ENCODE measurements around the gene GPR153.

The GPR153 gene

DNA sequence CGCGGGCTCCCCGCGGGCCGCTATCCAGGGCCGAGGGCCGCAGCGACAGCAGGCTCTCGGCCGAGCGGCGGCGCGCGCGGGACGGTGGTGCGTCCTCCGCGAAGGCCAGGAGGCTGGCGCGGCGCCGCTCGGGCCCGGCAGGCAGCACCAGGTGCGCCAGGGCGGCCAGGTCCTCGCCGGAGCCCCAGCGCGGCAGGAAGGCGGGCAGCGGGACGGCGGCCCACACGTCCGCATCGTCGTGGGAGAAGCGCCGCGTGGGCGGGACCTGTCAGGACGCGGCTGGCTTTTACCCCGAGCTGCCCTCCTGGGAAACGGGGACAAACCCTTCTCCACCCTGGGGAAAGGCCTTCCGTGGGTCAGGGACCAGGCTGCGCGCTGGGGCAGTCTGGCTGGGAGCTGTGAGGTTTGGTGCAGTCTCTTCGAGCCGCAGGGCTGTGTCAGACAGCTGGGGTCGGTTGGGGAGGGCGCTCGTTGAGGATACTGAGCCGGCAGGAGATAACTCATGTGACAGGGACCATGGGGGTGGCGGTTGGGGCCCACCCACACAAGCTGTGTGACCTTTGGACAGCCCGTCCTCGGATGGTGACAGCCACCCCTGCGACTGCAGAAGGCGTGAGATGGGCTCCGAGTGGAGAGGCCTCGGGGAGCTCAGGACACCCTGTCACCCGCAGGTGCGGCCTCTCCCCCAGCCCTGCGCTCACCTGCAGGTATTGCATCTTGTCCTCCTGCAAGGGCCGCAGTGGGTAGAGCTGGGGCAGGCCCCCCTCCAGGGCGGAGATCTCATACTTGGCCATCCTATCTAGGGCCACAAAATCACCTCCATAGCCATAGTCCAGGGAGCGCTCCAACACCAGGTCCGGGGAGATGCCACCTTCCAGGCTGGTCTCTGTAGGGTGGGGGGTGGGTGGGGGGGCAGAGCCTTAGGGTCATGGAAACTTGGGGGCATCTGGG lies 10.9 kb downstream of the GPR153 start:
- DNase-seq, result no peak

DNA sequence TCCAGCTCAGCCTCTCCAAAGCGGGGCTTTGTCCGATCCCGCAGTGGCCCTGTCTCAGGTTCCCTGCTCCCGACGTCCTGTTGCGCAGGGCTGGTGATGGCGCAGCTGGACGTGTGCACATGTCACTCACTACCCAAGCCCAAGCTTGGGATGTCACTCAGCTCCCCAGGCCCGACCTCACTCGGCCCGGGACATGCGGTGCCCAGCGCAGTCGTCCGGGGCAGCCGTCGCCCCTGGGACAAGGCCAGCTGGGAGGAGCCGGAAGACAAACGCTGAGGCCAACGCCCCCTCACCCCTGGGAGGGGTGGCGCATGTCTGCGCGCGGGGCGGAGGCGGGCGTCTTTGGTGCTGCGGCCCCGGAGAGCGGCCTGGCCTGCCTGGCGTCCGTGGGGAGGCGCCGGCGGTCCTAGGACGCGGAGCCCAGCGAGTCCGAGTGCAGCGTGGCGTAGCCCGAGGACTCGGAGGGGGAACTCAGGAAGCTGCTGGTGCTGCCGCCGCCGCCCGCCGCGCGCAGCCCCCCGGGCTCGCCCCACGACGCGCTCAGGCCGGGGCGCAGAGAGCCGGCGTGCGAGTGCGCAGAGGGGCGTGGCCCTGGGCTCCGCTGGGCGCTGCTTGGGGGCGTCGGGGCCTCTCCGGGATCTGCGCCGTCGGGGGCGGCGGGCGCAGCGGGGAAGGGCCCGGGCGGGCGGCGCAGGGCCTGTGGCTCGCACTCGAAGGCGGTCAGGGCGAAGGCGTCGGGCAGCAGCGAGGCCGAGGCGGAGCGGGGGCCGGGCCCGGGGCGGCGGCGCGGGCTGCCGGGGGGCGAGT lies 11.8 kb downstream of the GPR153 start:
- no peak for DNase-seq

- no peak for DNase-seq
Observed at GRCh38 chr1:6248161-6248776, 12.6 kb downstream of the GPR153 start.

- no peak for DNase-seq
Observed at GRCh38 chr1:6247651-6248050, 13.2 kb downstream of the GPR153 start.

DNA sequence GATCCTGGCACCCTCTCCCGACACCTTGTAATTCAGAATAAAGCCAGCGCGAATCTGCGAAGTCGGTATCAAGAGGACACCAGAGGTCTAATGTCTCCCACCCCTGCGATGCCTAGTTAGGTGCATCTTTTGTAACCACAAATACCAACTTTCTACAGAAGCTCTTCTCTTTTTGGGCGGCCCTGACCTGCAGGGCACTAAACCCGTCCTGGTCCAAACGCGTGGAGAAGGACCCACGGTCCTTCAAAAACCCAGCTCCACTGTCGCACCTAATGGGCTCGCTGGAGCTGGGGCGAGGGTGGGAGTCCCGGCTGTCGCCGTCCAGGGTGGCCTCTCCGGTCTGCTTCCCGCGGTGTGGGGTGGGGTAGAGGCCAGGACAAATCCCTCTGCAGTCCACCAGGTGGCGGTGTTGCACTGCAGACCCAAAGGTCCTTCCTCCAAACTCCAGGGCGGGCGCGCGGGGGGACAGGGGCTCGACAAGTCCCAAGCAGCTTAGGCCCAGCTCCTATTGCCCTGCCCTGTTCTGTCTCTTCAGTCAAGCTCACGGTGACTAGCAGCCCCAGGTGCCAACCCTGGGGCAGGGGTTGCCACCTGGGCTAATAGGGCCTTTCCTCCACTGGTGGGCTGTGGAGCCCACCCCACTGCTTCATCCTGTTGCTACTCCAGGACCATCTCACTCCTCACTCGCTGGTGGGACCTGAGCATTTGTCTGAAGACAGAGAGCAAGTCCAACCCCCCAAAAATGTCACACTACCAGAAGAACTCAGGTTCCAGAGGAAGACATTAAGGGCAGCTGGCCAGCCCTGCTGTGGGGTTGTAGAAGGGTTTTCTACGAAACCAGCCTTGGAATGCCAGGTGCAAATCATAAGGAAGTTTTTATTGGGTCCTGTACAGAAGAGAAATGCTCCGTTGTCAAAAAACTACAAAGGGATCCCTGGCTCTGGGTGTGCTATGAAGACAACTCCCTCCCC lies 14.1 kb downstream of the GPR153 start:
- DNase-seq, result peak in 52 of 56 donors; percentile 13 to 84 (median 50)

DNA sequence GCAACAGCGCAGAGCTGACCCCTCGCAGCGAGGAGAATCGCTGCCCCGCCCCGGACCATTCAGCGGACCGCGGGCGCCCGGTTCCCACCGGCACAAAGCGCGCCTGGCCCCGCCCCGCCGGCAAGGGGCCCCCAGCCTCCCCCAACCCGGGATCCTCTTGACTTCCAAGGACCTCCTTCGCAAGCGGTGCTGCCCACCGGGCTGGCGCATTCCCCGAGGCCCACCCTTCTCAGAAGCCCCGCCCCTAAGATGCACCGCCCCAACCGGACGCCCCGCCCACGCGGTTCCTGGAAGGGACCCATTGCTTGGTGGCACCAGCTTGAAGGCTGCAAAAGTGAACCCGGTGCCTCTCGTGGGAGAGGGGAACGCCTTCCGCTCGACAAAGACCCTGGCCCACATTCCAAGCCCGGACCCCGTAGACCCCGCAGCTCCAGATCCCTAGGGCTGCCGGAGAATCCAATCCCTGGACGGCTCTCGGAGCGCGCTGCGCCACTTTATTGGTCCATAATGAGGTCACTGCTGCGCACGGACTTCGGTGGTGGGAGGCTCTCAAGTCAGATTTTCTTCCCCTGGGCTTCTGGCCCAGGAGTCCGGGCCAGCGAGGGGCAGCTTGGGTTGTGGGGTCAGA lies 14.9 kb downstream of the GPR153 start:
- DNase-seq, result peak in 1 of 56 donors; percentile 53

DNA sequence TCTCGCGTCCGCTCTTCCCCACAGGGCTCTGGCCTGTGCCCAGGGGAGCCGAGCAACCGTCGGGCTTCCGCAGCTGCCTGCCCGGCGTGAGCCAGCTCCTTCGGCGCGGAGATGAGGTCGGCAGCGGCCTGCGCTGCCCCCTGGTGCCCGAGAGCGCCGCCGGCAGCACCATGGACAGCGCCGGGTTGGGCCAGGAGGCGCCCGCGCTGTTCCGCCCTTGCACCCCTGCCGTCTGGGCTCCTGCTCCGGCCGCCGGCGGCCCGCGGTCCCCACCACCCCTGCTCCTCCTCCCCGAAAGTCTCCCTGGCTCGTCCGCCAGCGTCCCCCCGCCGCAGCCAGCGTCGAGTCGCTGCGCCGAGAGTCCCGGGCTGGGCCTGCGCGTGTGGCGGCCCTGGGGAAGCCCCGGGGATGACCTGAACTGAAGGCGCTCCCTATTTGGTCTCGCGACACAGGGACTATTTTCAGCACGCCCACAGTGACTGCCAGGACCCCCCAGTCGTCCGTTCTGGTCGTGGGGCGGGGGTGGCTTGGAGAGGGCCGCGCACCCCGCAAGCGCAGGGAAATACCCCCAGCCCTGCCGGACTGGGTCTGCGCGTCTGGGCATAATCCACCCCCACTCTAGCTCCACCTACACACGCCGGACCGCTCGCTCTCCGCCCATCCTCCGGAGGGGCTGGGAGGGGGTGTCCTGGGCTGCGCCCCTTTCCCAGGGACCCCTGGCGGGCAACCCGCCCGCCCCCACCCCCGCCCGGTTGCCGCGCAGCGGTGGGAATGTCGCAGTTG lies 15.6 kb downstream of the GPR153 start:
- DNase-seq, result peak in 37 of 56 donors; percentile 7 to 72 (median 36)

GRCh38 chr1:6244401-6245049 lies 16.4 kb downstream of the GPR153 start:
- DNase-seq, result no peak

DNA sequence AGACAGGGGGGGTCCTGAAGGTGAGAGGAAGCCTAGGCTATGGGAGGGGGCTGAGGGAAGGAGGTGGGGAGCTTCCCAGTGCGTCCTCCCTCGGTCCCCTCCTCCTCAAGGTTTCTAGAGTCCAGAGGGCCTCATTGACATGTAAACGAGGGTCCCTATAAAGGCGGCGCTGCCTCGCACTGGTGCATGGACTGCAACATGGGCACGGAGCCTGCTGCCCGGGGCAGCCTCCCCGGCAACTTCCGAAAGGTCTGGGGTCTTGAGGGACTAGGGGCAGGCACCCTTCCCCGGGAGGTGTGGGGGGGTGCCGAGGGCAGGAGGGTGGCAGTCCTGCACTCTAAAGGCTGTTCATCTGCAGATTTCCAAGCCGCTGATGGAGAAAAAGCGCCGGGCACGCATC lies 16.9 kb downstream of the GPR153 start, which contains the start of gene HES3:
TSS of gene HES3 (plus strand) at position 187 of the 400 bp plus-strand sequence. CDS start at position 374, 187 bp downstream.
- no peak for DNase-seq

GRCh38 chr1:6243053-6243834 lies 17.7 kb downstream of the GPR153 start:
- DNase-seq, result no peak

DNA sequence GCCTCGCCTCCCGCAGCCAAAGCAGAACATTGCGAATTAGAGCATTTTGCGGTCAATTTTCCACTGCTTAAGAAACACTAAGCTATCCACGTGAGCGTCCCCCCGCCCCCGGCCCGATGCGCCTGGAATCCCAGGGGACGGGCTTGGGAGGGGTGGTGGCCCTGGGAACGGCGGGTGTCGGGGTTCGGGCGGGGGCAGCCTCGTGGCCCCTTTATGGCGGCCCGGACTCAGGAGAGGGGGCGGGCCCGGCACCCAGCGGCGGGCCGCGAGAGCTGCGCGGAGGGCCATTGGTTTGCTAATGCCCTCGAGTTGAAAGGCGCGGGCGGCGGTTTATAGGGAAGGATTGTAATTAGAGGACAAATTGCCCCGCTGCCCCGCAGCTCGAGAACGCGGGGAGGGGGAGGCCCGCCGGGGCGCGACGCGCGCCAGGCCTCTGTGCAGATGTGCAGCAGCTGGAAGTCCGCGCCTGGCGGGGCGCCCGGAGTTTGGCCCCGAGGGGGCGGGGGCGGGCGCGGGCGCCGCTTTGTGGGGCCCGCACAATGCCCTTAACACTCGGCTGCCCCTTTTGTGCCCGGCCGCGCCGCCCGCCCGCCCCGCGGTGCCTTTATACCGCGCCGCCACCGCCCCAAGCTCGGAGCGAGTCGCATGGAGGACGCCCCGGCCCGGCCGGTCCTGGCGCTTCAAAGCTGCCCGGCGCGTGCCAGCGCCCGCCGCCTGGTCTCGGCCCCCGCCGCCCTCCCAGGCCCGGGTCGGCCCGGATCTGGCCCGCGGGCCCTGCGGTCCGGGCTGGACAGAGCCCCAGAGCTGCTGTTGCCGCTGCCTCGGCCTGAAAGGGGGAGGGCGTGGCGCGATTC lies 18.8 kb downstream of the GPR153 start:
- DNase-seq, result peak in 12 of 56 donors; percentile 4 to 49 (median 18)

GRCh38 chr1:6241107-6241886 lies 19.6 kb downstream of the GPR153 start:
- no peak for DNase-seq

DNA sequence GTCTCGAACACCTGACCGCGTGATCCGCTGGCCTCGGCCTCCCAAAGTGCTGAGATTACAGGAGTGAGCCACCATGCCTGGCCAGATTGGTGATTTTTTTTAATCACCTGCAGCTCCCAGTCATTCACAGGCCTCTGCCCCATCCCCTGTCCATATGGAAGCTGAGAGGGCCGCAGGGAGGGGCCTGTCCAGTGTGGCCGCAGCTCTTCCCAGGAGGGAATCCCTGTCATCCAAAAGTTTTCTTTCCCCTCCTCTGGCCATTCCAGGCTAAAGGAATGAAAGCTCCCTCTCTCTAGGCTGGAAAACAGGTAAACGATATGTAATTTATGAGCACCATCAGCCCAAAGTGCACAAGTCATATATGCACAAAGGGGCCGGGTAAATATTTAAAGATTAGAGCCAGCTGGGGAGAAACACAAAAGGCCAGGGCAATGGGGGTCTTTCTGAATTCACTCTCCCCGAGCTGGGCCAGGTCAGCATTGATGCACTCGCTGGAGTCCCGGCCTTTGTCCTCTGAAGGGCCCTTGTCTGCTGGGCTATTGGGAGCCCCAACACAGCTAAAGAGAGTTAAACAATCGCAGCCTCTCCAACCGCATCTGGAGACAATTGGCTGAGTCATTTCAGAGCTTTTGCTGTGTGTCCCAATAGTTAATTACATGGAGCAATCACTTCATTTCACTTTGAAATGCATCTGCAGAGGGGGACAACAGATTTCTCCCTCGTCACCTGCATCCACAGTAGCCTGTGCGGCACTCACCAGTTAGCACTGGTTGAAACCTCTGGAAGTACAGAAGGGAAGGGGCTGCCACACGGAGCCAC lies 20.7 kb downstream of the GPR153 start:
- no peak for DNase-seq

GRCh38 chr1:6239213-6239752 lies 21.6 kb downstream of the GPR153 start:
- no peak for DNase-seq

GRCh38 chr1:6237093-6237492 lies 23.8 kb downstream of the GPR153 start:
- no peak for DNase-seq
